PC-9 (cell line): ENCODE data around the gene ZNRF1.

Source experiments
- EZH2 ChIP-seq: fragments of 200-600 bp; sonication (generic); IDR thresholded peaks from 2 replicates; pipeline ENCODE4 v1.8.0; 2017; ENCODE audit warnings: antibody characterized with exemption, low read depth
- TF ChIP-seq, protein P1 (sequence below): fragments of 200-600 bp; sonication (generic); conservative IDR thresholded peaks from 2 replicates; pipeline ENCODE4 v1.6.1; 2017; ENCODE audit warnings: mixed run types, antibody characterized with exemption, mild to moderate bottlenecking, moderate library complexity

DNA sequence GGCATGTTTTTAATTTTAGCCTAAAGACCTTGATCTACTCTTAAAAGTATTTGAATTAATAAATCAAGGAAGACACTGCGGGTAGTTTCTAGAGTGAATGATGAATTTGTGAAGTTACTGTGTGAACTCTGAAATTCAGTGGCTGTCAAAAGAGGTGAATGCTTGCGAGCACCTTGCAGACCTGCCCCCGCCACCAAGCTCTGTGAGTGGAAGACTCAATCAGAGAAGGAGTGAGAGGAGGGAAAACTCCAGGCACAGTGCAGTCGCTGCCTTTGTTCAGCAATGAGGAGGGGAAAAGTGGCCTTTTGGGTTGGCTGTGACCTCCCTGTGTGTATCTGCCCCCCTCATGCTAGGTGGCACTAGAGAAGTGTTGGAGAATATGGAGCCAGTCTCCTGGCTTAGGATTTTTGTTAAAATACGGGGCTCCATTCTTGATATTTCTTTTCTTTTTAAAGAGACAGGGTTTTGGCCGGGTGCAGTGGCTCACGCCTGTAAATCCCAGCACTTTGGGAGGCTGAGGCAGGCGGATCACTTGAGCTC lies 64.8 kb downstream of the ZNRF1 start:
- TF ChIP-seq EZH2: no peak
- TF ChIP-seq, protein P1, sequence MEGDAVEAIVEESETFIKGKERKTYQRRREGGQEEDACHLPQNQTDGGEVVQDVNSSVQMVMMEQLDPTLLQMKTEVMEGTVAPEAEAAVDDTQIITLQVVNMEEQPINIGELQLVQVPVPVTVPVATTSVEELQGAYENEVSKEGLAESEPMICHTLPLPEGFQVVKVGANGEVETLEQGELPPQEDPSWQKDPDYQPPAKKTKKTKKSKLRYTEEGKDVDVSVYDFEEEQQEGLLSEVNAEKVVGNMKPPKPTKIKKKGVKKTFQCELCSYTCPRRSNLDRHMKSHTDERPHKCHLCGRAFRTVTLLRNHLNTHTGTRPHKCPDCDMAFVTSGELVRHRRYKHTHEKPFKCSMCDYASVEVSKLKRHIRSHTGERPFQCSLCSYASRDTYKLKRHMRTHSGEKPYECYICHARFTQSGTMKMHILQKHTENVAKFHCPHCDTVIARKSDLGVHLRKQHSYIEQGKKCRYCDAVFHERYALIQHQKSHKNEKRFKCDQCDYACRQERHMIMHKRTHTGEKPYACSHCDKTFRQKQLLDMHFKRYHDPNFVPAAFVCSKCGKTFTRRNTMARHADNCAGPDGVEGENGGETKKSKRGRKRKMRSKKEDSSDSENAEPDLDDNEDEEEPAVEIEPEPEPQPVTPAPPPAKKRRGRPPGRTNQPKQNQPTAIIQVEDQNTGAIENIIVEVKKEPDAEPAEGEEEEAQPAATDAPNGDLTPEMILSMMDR: no peak
